MM.1S (cell line): Measurements from ENCODE around the gene CIZ1.

Source experiments
- CTCF ChIP-seq: fragments of 300-600 bp; sonication (generic); IDR thresholded peaks from 2 replicates; pipeline ENCODE4 v1.5.1; 2016; ENCODE audit warnings: antibody characterized with exemption, low read length, mixed read lengths
- EZH2 ChIP-seq: fragments of 300-600 bp; sonication (generic); optimal IDR thresholded peaks from 2 replicates; pipeline ENCODE3; 2017; ENCODE audit warnings: low read depth, mild to moderate bottlenecking, antibody characterized with exemption, low read length, mixed read lengths
- EZH2phosphoT487 ChIP-seq: fragments of 300-600 bp; sonication (generic); IDR thresholded peaks from 2 replicates; pipeline ENCODE4 v1.6.1; 2018; ENCODE audit warnings: antibody characterized with exemption, low read length

GRCh38 chr9:128161215-128161902 is 30.0 kb downstream of the CIZ1 start:
- TF ChIP-seq CTCF (no peak), EZH2 (no peak), EZH2phosphoT487 (no peak)
